GM12874 (cell line): ENCODE results near the gene OLR1.

Source experiments
- TF ChIP-seq, protein P1 (sequence below): IDR thresholded peaks from 2 replicates; pipeline ENCODE4 v1.5.1; 2011; ENCODE audit warnings: low read depth, mild to moderate bottlenecking, control low read depth, low read length, moderate library complexity; ENCODE audit not compliant: insufficient read depth

OLR1 gene

GRCh38 chr12:10213168-10214135 lies 41.5 kb upstream of the OLR1 start:
- TF ChIP-seq, protein P1, sequence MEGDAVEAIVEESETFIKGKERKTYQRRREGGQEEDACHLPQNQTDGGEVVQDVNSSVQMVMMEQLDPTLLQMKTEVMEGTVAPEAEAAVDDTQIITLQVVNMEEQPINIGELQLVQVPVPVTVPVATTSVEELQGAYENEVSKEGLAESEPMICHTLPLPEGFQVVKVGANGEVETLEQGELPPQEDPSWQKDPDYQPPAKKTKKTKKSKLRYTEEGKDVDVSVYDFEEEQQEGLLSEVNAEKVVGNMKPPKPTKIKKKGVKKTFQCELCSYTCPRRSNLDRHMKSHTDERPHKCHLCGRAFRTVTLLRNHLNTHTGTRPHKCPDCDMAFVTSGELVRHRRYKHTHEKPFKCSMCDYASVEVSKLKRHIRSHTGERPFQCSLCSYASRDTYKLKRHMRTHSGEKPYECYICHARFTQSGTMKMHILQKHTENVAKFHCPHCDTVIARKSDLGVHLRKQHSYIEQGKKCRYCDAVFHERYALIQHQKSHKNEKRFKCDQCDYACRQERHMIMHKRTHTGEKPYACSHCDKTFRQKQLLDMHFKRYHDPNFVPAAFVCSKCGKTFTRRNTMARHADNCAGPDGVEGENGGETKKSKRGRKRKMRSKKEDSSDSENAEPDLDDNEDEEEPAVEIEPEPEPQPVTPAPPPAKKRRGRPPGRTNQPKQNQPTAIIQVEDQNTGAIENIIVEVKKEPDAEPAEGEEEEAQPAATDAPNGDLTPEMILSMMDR, result no peak

GRCh38 chr12:10212739-10213131 lies 40.8 kb upstream of the OLR1 start, which contains the start of gene GABARAPL1:
TSS of gene GABARAPL1 (plus strand) at chr12:10212877. CDS start at chr12:10213130, 253 bp downstream.
- TF ChIP-seq, protein P1, result no peak

GRCh38 chr12:10211940-10212738 lies 40.2 kb upstream of the OLR1 start:
- TF ChIP-seq, protein P1, result no peak

- TF ChIP-seq, protein P1, result no peak
These were observed 39.4 kb upstream of the OLR1 start for GRCh38 chr12:10211101-10211939.

- TF ChIP-seq, protein P1, result no peak
These were observed 38.3 kb upstream of the OLR1 start for GRCh38 chr12:10210225-10210624.

DNA sequence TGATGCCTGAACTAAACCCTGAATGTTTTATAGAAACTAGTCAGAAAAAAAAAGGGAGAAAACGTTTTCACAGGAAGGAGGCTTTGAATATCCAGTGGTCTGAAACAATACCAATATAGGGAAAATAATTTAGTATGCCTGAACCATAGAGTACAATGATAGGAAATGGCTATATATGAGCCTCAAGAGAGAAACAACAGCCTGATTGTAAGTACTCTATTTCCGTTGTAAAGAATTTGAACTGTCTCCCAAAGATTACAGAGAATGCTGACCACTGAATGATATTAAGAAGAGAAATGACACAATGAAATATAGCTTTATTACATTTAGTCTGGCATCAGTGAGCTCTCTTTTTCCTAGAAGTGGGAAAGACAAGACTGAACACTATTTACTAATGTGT lies 35.2 kb upstream of the OLR1 start:
- TF ChIP-seq, protein P1, result no peak
